NB4 (cell line): Measurements from ENCODE around the gene SMIM28.
"Not testable (repeated sequence)": the region's sequence is repeated elsewhere in the genome, so short reads cannot be mapped to it uniquely, and the experiment has no call there.

ENCODE experiments used
- MYC ChIP-seq: IDR thresholded peaks from 2 replicates; pipeline ENCODE4 v1.6.1; 2011; ENCODE audit warnings: low read depth, low read length
- POLR2A ChIP-seq: IDR thresholded peaks from 2 replicates; pipeline ENCODE4 v1.6.1; 2011; ENCODE audit warnings: mild to moderate bottlenecking; ENCODE audit not compliant: insufficient read length; ENCODE audit errors: extremely low read depth
- TF ChIP-seq, protein P1 (sequence below): IDR thresholded peaks from one replicate; pipeline ENCODE4 v1.5.1; 2012; ENCODE audit warnings: low read depth, low read length
- TF ChIP-seq, protein P2 (sequence below): IDR thresholded peaks from 2 replicates; pipeline ENCODE4 v1.6.1; 2011; ENCODE audit warnings: low read depth, low read length

- not testable (repeated sequence) for TF ChIP-seq POLR2A, MYC
- TF ChIP-seq, protein P1, sequence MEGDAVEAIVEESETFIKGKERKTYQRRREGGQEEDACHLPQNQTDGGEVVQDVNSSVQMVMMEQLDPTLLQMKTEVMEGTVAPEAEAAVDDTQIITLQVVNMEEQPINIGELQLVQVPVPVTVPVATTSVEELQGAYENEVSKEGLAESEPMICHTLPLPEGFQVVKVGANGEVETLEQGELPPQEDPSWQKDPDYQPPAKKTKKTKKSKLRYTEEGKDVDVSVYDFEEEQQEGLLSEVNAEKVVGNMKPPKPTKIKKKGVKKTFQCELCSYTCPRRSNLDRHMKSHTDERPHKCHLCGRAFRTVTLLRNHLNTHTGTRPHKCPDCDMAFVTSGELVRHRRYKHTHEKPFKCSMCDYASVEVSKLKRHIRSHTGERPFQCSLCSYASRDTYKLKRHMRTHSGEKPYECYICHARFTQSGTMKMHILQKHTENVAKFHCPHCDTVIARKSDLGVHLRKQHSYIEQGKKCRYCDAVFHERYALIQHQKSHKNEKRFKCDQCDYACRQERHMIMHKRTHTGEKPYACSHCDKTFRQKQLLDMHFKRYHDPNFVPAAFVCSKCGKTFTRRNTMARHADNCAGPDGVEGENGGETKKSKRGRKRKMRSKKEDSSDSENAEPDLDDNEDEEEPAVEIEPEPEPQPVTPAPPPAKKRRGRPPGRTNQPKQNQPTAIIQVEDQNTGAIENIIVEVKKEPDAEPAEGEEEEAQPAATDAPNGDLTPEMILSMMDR: not testable (repeated sequence)
- TF ChIP-seq, protein P2, sequence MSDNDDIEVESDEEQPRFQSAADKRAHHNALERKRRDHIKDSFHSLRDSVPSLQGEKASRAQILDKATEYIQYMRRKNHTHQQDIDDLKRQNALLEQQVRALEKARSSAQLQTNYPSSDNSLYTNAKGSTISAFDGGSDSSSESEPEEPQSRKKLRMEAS: not testable (repeated sequence)
These were observed 47.6 kb downstream of the SMIM28 start for GRCh38 chr6:138425256-138425655.
